Measurements from ENCODE around the gene MPZL1.
A peak's percentile ranks its signal among the peaks of the same experiment; 100 is the strongest.

Gene MPZL1

DNA sequence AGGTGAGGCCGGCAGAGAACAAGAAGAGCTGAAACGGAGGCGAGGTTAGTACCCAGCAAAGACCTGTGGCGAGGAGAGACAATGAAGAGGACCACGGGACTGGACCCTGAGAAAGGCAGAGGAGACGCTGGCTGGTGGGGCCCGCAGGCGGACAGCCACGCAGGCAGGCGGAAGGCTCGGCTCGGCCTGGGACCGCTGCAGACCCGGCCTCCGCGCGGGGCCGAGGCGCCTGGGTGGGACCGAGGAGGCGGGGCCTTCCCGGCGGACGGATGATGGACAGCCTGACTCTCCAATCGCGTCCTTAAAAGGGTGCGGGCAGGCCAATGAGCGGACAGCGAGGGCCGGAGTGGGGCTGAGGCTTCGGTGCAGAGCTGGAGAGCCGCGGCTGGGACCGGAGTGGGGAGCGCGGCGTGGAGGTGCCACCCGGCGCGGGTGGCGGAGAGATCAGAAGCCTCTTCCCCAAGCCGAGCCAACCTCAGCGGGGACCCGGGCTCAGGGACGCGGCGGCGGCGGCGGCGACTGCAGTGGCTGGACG is at the start of gene MPZL1:
MPZL1 (plus strand) TSS at position 366 of the 535 bp plus-strand sequence. CDS start 170 bp downstream, outside the sequence.
- peak; percentile 87 to 93 for DNase-seq

- no peak for DNase-seq
Measured at GRCh38 chr1:167672831-167673230, 49.0 kb upstream of the MPZL1 start.

DNA sequence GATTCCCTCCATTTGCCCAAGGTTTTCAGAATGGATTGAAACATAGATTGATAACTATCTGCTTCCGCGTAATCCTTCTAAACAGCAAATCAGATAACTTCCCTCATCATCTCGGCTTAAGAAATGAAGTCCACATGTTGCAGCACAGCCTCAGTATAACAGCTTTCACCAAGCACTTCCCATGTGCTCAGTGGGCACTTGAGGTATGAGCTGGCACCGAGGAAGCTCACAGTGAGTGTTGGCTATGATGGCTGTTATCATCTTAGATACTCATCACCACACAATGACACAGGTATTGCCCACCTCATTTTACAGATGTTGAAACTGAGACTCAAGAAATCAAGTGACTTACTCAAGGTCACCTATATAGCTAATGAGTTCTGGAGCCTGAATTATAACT is 48.5 kb upstream of the MPZL1 start:
- no peak for DNase-seq

- no peak for DNase-seq
Measured at GRCh38 chr1:167674156-167674555, 47.6 kb upstream of the MPZL1 start.

DNA sequence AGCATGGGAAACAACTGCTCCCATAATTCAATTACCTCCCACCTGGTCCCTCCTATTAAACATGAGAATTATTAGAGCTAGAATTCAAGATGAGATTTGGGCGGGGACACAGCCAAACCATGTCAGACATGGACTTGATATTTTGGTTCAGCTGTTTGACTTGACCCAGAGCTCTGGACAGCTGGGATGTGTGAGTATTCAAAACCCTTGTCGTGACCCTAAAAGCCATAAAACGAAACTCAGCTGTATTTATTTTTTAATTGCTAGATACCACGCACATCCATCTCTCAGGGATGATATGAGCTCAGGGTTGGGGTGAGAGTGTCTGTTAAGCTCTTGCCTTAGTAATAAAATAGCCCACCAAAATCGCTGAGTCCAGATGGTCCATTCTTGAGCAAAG is 46.3 kb upstream of the MPZL1 start:
- no peak for DNase-seq

DNA sequence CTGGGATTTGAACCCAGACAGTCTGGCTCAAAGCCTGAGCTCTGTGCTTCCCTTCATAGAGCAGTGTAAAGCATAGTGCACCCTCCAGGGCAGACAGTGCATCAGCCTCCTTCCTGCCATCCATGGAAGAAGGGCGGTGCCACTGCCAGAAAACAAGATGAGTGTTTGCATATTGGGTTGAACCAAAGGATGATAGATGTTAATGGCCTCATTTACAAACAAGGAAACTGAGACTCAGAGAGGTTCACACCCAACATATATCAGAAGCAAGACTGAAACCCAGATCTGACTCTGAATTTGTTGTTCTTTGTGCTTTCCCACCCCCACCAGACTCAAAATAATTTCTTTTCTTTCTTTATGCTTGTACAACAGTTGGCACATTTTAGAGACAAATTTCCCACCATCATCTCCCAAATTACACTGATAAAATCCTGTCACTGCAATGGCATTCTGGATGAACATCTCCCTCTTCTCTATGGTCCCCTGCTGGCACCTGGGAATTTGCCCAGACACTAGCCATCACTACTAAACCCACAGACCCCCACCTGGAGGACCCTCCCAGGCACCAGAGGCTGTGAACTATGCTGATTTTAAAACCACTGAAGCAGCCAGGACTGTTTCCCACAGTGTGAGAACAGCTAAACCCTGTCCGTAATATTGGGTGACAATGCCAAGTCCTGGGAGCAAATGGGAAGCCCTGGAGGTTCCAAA is 45.4 kb upstream of the MPZL1 start:
- no peak for DNase-seq

- DNase-seq = no peak
Measured at GRCh38 chr1:167676916-167677848, 44.6 kb upstream of the MPZL1 start.

- DNase-seq = no peak
Measured at GRCh38 chr1:167678422-167678821, 43.4 kb upstream of the MPZL1 start.

- DNase-seq = no peak
Measured at GRCh38 chr1:167678838-167679237, 42.9 kb upstream of the MPZL1 start.

GRCh38 chr1:167679714-167680113 is 42.1 kb upstream of the MPZL1 start:
- DNase-seq = no peak

DNA sequence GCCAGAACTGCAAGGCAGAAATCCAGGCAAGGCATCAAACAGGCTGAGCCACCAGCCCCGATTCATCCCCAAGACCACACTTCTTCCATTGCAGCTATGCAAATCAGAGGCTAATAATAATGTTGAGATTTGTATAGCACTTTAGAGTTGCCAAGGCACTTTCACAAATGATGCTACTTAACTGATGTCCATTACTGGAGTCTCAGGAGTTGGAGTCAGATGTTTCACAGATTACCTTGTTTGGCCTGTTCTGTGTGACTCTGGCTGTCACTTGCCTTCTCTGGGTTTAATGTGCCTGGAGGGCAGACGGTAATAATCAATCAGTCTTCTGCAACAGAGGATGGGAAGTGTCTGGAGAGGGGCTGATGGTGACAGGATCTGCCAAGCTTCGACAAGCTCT is 40.8 kb upstream of the MPZL1 start:
- no peak for DNase-seq

DNA sequence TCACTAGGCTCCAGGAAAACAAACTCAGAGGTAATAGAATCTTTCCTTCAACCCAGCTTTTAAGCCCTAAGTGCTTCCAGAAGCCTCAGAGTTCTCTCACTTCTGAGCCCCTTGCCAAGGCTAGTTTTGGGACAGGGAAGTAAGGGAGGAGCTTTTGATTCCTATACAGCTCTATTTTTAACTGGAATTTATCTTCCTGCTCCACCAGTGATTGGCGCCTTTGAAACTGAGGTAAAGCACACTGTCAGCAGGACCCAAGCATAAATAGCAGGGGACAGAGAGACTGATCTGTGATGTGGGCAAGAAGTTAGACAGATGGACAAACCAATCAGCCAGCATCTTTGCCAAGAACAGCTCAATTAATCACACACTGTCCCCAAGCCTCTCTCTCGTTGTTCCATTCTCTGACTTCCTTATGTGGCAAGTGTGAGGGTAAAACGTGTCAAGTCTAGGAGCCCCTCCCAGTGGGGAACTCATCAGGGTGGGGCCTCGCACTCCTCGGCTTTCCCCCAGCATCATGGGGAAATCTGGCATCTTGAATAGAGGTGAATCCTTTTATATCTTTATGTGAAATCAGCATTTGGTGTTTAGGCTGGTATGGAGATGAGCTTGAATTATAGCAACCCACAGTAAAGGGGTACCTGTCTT is 40.2 kb upstream of the MPZL1 start:
- DNase-seq = no peak

GRCh38 chr1:167683226-167683625 is 38.6 kb upstream of the MPZL1 start:
- no peak for DNase-seq

- peak; percentile 41 to 43 for DNase-seq
Measured at GRCh38 chr1:167683641-167684502, 37.9 kb upstream of the MPZL1 start.

GRCh38 chr1:167685844-167686243 is 35.9 kb upstream of the MPZL1 start:
- no peak for DNase-seq

DNA sequence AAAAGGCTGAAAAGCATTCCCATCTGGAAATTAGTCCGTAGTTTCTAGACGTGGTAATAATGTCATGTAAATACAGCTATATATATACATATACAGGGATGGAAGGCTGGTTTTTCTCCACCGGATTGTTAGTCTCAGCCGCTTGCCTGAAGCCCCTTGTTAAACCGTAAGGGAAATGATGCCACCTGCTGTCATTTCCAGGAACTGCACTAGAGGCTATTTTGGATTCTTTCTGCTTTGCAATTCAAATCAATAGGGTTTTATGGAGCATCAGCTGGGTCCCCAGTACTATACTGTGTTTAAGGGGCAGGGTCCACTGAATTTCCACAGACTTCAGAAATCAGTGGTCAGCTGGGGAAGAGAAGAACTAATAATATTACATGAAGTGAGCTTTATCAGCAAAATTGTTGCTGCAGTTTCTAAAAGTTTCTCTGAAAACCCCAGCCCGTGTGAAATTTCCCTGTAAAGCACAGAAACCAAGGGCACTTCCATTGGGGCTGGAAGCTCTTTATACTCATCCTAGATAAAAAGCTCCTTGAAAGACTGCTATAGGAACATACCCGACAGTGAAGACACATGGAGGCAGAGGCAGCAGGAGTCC is 33.8 kb upstream of the MPZL1 start:
- peak; percentile 75 to 82 for DNase-seq

- DNase-seq = no peak
Measured at GRCh38 chr1:167689567-167689920, 32.2 kb upstream of the MPZL1 start.

- DNase-seq = no peak
Measured at GRCh38 chr1:167690053-167690452, 31.7 kb upstream of the MPZL1 start.

GRCh38 chr1:167693425-167694045 is 28.2 kb upstream of the MPZL1 start:
- DNase-seq = no peak

DNA sequence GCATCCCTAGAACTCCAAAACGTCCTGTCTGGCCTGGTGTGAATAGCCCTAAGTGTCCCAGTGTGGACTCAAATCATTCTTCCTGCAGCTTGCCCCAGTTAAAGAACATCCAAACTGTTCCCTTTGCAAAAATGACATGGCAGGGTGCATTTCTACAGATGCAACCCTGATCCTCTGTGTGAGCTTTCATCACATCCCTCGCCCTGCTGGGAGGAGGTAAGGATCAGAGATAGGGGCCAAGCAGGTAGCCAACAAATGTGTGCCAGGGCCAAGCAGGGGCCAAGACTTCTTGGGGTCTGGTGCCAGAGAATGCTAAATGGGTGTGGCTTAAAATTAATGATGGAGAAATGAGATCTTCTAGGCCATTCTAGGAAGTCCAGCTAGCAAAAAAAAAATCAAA is 27.1 kb upstream of the MPZL1 start:
- no peak for DNase-seq

- DNase-seq = no peak
Measured at GRCh38 chr1:167695147-167695546, 26.6 kb upstream of the MPZL1 start.

All from SHP77 (cell line).